Measurements from ENCODE around the gene KSR1. TPM values are rescaled to one million over a fixed set of nuclear protein-coding genes. Genes with fewer than 3 reads are reported as not detected.

KSR1 gene
- polyA plus RNA-seq, 1 experiment: 28.2 TPM

- H3K9me3 ChIP-seq (ENCODE audit: control insufficient read depth, insufficient read depth, low read length): no peaks in the 10 kb centered on the region
- DNase-seq (ENCODE audit: low read depth, low spot score): no peak
- CTCF ChIA-PET: interaction anchor here (0.8 to 7.5 kb wide), 2 partner anchors 139 to 243 kb away, joined by 3 to 94 read pairs; partner anchors contain the start of gene KSR1
- POLR2A ChIA-PET: interaction anchor here (0.7 kb wide), 2 partner anchors 10 to 302 kb away, joined by 3 read pairs; no protein-coding TSS in a partner anchor
- H3K27ac ChIP-seq (ENCODE audit: low read depth, low read length): peak overlapping the region; percentile 21
- no peaks in the 10 kb centered on the region for H3K27me3 ChIP-seq (ENCODE audit: control insufficient read depth, insufficient read depth, low read length)
- H3K4me3 ChIP-seq (ENCODE audit: low read depth, low read length): no peak overlapping the region
- no peak for TF ChIP-seq CTCF (IDR thresholded peaks at IDR 0.05; ENCODE audit: low read depth, low read length)
These were observed 140.9 kb downstream of the KSR1 start for GRCh38 chr17:27597188-27597580.

GRCh38 chr17:27597783-27598320 is 141.6 kb downstream of the KSR1 start:
- no peak for TF ChIP-seq CTCF (IDR thresholded peaks at IDR 0.05; ENCODE audit: low read depth, low read length)
- ChIA-PET POLR2A (interaction anchor here (0.7 kb wide), 3 partner anchors 11 to 303 kb away, joined by 3 read pairs; no protein-coding TSS in a partner anchor), CTCF (interaction anchor here (0.8 to 7.5 kb wide), 2 partner anchors 140 to 244 kb away, joined by 3 to 94 read pairs; partner anchors contain the start of gene KSR1)
- Histone ChIP-seq H3K27ac (ENCODE audit: low read depth, low read length) (no peak overlapping the region), H3K4me3 (ENCODE audit: low read depth, low read length) (no peak overlapping the region), H3K9me3 (ENCODE audit: control insufficient read depth, insufficient read depth, low read length) (no peaks in the 10 kb centered on the region), H3K27me3 (ENCODE audit: control insufficient read depth, insufficient read depth, low read length) (no peaks in the 10 kb centered on the region)
- no peak for DNase-seq (ENCODE audit: low read depth, low spot score)

- POLR2A ChIA-PET: interaction anchor here (0.7 kb wide), 1 partner anchor 38 kb away, joined by 3 read pairs; no protein-coding TSS in a partner anchor
- Histone ChIP-seq H3K27ac (ENCODE audit: low read depth, low read length) (no peak overlapping the region), H3K4me3 (ENCODE audit: low read depth, low read length) (no peak overlapping the region), H3K27me3 (ENCODE audit: control insufficient read depth, insufficient read depth, low read length) (no peaks in the 10 kb centered on the region), H3K9me3 (ENCODE audit: control insufficient read depth, insufficient read depth, low read length) (no peaks in the 10 kb centered on the region)
- no peak for TF ChIP-seq CTCF (IDR thresholded peaks at IDR 0.05; ENCODE audit: low read depth, low read length)
- DNase-seq (ENCODE audit: low read depth, low spot score): no peak
- CTCF ChIA-PET: interaction anchor here (0.9 to 7.5 kb wide), 7 partner anchors 13 to 372 kb away, joined by 5 to 94 read pairs (median 8); partner anchors contain the start of gene KSR1
These were observed 142.2 kb downstream of the KSR1 start for GRCh38 chr17:27598337-27599050.

GRCh38 chr17:27600471-27600870 is 144.2 kb downstream of the KSR1 start:
- ChIA-PET CTCF (interaction anchor here (0.6 to 7.5 kb wide), 38 partner anchors 11 to 363 kb away, joined by 3 to 94 read pairs (median 6); partner anchors contain the start of gene KSR1), POLR2A (interaction anchor here (1.2 to 1.7 kb wide), 3 partner anchors 40 to 246 kb away, joined by 3 to 6 read pairs (median 4); partner anchors contain the start of gene KSR1)
- H3K27ac ChIP-seq (ENCODE audit: low read depth, low read length): no peak overlapping the region
- TF ChIP-seq CTCF (IDR thresholded peaks at IDR 0.05; ENCODE audit: low read depth, low read length): no peak
- DNase-seq (ENCODE audit: low read depth, low spot score): no peak
- H3K4me3 ChIP-seq (ENCODE audit: low read depth, low read length): no peak overlapping the region
- H3K9me3 ChIP-seq (ENCODE audit: control insufficient read depth, insufficient read depth, low read length): no peaks in the 10 kb centered on the region
- no peaks in the 10 kb centered on the region for H3K27me3 ChIP-seq (ENCODE audit: control insufficient read depth, insufficient read depth, low read length)

Measured in AG04450 (cell line).